Activated CD4-positive, alpha-beta T cell treated with anti-CD3 and anti-CD28 coated beads, Interleukin-2, amount 50 U/mL, for 24 hours (primary cell): ENCODE results near the gene ENAH.

Experiments
- DNase-seq, 2 donors: peaks; one replicate each; pipeline ENCODE4 v3.0.0-alpha.2; 2020; ENCODE audit warnings: low read depth in 1 of 2, low spot score in 1 of 2

The ENAH gene

DNA sequence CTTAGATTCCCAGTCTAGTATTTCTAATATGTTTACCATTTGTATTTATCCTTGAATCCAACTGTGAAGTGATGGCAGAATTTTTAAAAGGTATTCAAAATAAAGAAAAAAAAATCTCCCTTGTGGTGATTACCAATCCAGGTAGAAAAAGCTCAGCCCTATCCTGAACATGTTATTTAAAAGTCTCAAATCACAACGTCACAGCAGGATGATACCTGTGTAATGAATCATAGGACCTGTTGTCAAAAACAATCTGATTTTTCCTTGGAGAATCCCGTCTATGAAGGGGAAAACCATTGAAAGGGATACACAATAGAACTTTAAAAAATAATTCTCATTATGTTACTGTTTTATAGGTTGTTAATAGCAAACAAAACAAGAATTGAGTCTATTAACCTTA, 148.1 kb downstream of the ENAH start:
- no peak for DNase-seq

DNA sequence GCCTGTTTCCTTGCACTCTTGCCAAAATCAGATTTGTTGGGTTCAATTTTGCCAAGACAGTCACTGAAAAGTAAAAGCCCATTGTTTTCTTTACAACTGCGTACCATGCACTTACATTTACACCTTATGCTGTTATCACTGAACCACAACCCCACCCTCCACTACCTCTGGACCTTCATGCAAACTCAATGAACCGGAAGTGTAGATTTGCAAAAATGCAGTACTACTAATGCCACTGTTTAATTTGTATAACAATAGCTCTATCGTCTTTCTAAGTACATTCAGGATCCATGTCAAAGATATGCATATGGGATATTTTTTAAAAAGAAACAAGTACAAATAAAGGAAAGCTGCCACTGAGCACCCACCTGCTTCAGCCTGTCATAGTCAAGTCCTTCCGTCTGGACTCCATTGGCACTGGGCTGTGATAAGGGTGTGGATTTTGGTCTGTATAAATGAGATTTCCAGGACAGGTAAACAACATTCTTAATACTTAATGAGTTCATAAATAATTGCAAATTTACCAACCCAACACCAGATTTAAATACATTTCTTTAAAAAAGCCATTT, 152.2 kb downstream of the ENAH start:
- DNase-seq: no peak

DNA sequence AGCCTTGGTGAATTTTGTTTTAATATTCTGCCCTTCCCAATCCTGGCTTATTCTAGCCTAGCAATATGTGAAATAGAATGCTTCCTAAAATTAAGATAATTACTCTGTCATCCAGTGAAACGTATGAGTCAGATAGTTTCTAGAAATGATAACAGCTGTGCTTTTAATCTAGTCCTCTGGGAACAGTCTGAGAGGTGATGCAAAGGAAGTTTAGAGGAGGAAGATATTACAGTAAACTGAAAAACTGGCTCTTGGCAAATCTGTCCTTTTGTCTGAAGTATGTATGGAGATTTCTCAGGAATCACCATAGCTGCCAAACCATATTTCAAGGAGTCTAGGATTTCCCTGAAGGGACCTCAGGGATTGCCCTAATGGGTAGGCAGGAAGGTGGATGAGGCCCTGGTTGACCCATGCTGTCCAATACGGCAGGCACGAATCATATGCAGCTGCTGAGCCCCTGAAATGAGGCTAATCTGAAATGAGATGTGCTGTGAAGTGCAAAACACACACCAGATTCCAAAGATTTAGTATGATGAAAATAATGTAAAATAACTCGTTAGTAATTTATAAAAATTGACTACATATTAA, 154.3 kb downstream of the ENAH start:
- no peak for DNase-seq

DNA sequence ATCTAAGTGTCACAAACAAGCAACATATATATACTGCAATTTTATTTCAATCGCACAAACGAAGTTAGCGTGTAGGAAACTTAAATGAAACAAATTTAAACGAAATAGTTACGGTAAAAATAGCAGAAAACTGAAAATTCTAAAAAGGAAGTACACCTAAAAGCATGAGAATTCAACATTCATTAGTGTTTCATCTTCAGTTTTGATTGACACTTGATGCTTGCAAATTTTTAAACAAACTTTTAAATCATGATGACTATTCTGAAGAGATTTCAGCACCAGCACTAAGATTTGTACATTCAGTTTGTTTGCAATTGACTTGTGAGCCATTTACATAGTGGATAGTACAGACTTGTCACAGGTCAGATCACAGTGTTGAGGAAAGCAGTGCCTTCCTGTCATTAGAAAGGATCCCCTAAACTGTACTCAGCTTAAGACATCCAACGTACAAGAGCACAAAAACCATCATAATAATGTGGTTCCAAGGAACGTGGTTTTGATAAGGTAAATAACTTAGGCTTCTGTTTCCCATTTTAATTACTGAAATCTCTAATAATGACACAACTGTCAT, 158.0 kb downstream of the ENAH start:
- no peak for DNase-seq

DNA sequence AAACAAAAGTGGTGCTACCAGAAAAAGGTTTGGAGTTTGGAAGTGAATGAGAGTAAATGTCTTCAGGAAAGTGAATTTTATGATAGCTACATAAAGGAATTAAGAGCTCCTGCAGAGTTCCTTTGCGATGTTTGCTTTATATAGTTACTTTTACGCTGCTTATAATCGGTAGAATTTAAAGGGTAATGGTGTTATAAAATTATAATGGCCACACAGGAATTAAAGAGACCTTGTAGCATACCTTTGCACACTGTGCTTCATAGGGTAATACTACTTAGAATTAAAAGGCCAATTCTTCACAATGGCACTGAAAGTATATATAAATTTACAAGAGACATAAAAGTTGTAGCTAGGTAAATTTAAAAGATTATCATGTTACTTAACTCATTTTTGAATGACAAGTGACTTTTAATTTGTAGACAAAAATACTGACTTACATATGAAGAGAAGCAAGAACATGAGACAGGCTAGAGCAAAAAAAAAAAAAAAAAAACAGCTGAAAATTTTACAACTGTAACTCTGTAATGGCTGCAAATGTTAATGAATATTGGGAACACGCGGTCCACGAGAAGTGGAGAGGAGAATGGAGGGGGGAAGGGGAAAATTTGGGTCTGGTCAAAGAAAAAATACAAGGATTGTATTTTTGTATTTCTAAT, 159.2 kb downstream of the ENAH start:
- DNase-seq: no peak

DNA sequence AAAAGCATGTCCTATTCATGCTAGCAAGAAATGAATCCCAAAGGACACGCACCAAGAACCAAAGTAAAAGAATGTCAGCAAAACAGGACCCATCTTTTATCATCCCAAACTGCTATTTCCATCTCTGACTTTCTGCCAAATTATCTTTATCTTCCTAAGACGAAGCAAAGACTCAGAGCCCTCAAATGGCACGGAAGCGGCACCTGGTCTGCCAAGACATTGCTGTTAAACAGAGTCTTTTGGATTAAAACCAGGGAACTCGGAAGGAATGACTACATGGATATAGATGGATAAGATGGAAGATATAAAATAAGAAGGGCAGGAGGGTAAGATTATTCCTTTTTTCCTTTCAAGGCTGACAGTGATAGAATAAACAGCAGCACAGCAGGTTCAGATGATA, 164.2 kb downstream of the ENAH start:
- no peak for DNase-seq

DNA sequence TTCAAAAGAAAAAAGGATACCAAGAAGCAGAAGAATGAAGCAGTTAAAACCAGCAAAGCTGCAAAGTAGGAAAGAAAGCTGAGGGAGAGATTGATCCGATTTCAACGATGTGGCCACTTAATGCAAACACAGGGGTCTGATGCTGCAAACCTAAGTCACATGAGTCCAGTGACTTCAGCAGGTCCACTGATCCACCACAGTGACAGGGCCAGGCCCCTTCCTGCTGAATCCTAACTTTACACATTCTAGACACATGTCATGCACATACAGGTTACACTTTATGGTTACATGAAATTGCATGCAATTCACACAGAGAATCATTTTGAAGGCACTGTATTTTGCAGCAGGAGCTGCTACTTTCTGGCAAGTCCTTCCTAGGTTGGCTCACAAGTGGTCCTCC, 166.1 kb downstream of the ENAH start:
- DNase-seq: no peak

DNA sequence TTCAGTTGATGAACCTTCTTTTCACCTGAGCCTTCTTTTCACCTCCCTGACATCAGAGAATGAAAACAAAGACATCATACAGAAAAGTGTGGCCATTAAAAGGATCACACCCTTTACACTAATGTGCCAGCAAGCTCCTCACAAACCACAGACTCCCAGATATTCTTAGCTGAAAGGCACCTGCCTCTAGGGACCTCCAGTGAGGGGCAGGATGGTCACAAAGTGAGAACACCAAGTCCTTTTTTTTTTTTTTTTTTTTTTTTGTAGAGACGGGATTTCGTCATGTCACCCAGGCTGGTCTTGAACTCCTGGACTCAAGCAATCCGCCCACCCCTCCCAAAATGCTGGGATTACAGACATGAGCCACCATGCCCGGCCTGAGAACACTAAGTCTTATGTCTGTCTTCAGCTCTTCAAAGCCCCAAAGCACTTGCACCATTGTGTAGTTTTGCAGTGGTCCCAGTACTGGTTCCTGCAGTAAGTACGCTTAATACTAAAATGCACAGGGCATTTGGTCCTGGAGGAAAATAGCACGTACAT, 166.9 kb downstream of the ENAH start:
- DNase-seq: no peak

DNA sequence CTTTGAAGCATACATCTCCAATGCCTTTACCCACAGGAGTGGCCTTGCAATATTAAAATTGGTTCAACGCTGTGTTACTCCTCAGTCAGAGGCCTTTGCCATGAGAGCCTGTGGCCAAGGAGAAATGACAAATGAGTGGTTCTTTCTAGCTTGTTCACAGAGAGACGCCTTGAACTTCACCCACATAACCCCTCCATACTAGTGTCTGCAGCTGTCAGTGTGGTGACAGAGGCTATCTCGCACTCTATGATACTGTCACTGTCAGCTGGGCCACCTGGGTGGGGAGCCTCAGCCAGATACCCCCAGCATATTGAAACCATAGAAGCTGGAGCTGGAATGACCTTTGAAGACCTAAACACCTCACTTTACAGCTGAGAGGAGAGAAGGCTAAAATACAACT, 167.7 kb downstream of the ENAH start:
- DNase-seq: no peak

DNA sequence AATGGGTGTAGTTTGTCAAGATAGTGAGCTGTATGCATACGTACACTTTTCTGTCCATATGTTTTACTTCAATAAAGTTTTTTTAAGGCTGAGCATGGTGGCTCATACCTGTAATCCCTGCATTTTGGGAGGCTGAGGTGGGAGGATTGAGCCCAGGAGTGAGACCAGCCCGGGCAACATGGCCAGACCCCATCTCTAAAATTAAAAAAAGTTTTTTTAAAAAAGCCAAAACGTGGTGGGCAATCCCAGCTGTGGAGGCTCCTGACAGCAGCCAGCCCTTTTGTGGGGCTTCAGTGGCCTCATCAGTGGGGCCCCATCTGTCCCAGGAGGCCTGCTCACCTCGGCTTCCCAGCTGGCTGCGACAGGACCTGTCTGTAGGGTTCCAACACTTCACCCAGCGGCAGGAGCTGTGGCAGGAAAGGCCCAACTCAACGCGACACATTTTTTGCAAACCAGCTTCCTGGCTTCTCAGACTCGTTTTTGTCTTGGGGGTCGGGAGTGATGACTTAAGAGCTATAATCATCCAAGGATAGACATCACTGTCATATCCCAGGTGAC, 168.2 kb downstream of the ENAH start:
- DNase-seq: no peak

DNA sequence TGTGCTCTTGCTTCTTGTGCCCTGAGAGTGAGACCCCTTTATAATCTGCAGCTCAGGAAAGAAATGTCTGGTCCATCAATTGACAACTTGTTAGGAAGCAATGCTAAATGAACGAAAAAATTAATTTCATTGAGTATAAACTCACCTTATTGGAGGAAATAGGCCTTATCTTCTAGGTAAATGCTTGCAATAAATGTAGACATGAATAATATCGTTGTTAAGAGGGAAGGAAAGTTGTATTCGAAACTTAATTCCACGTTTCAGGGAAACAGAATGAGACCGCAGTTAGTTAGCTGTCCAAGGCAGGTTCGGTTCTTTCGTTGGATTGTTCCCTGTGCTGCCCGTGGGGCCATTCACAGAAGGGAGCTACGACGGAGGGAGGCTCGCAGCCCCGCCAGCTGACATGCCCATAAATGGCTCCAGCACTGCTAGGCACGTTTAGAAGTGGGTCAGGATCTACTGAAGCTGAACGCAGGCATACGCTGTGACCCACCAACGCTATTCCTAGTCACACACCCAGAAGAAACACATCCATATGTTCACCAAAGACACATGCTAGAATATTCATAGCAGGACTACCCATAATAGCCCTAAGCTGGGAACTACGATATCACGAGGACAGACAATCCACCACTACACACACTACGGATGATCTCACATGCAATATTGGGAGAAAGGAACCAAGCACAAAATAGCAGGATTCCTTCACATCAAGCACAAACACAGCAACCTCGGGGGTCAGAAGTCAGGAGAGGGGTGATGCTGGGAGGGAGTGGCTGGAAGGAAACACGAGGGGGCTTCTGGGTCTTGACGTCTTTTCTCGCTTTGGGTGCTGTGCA, 168.9 kb downstream of the ENAH start:
- no peak for DNase-seq

DNA sequence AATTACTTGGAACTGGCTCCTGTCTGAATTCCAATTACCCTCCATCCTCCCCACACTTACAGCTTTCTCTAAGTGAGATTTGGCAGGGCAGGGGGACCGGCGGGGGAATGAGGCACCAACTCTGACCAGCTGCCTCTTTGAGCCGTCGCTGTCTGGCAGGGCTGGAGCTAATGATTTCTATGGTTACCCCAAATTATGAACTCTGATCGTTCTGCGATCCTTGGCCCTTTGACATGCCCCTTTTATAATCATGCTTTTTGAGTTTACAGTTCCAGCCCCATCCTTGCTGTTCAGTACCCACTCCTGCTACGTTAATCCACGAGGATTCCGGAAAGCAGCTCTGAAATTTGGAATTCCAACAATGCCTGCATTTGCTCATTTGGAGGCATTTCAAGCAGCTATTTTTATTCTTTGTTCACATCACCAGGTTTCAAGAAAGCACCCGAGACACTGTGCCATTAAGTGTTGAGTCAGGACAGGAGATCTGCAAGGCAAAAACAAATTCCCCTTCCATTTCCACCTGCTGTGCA, 170.4 kb downstream of the ENAH start:
- no peak for DNase-seq

DNA sequence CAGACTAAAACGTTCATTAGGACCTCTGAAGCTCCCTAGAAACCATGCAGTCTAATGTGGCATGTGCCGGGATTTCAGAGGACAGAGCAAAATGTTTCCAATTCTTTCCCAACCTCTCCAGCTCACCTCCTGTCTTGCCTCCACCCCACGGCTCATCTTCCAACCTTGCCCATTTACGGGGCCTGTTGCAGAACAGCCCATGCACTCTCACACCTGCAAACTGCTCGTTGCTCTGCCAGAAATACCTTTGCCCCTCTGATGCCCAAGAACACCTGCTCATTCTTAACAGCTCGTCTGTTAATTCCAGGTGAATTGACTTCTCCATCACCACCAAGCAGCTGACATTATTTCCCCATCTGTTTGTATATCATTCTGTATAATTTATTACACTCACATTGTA, 171.2 kb downstream of the ENAH start:
- DNase-seq: no peak

DNA sequence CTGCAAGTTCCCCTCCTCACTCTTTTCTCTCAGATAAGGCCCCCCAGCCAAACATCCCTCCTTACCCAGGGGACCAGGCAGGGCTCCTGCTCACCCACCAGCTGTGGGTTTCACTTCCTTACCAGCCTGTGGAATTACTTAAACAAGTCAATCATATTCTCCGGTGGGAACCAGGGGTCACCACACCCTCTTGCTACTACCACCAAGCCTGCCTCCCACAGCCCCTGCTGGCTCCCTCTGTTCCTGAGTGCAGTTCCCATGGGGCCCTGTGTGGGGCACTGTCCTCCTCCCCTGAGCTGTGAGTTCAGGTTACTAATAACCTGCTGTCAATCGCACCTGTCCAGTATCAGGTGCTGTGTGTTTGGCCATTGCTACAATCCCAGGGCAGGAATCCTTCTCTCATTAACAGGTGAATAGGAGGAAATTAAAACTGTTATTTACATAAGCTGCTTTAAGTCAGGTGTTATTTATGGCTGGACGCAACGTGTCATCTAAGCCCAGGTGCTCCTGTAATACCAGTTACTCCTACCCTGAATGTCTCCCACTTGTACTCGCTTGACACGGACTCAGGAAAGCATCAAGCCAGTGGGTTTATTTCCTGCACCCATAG, 172.0 kb downstream of the ENAH start:
- DNase-seq: no peak

DNA sequence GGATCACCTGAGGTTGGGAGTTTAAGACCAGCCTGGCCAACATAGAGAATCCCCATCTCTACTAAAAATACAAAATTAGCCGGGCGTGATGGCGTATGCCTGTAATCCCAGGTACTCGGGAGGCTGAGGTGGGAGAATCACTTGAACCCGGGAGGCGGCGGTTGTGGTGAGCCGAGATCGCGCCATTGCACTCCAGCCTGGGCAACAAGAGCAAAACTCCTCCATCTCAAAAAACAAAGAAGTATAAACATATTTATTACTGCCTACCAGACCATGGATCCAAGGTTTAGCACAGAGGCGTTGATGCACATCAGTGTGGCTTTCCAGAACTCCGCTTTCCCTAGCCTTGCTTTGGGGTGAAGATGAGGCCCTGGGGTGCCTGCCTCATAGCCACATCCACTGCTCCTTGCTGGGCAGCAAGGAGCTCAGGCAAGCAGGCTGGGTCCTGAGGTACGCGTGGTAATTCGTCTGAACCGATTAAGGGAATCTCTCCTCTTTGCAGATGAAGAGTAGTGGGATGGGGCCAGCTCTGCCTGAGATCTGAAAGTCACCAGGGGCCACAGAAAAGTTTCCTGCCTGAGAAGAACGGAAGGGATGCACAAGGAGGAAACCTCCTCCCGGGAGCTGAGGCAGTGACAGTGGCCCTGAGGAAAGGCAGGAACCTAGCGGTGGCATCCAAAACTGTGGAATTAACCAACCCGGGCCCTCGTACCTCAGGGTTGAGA, 172.8 kb downstream of the ENAH start:
- no peak for DNase-seq

DNA sequence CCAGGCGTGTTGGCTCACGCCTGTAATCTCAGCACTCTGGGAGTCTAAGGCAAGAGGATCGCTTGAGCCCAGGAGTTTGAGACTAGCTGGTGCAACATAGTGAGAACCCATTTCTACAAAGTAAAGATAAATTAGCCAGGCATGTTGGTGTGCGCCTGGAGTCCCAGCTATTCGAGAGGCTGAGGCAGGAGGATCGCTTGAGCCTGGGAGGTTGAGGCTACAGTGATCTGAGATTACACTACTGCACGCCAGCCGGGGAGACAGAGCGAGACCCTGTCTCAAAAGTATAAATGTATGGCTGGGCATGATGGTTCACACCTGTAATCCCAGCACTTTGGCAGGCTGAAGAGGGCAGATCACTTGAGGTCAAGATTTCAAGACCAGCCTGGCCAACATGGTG, 173.6 kb downstream of the ENAH start:
- no peak for DNase-seq

DNA sequence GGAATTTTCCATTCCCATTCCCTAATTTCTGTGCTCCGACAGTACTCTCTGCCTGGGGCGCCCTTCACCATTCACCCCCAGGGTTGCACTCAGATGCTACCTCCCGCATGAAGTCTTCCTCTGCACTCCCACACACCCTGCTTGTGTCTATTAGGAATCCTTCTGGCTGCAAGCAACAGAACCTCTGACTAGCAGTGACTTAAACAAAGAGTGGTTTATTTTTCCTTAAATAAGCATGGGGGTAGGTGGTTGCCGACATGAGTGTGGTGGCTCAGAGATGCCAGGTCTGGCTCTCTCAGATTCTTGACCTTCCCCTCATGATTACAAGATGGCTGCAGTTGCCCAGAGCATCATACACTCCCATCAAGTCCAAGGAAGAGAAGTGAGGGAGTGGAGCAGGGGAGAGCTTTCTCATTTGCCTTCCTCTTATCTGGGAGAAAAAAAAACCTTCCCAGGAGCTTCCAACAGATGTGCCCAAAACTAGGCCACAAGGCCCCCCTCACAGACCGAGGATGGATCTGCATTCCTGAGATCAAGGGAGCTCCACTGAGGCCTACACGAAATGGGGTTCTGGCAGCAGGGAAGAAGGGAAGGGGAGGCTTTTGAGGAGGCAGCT, 175.5 kb downstream of the ENAH start:
- DNase-seq: no peak

DNA sequence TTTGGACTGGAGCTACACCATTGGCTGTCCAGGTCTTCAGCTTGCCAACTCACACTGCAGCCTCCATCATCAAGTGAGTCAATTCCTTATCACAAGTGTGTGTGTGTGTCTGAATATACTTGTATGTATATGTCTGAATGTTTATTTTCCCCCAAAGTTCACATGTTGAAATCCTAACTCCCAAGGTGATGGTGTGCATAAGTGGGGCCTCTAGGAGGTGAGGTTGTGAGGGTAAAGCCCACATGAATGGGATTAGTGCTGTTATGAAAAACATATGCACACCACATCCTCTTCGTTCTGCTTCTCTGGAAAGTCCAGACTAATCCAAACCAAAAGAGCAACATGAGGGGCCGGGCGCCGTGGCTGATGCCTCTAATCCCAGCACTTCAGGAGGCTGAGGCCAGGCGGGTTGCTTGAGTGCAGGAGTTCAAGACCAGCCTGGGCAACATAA, 176.4 kb downstream of the ENAH start:
- no peak for DNase-seq

DNA sequence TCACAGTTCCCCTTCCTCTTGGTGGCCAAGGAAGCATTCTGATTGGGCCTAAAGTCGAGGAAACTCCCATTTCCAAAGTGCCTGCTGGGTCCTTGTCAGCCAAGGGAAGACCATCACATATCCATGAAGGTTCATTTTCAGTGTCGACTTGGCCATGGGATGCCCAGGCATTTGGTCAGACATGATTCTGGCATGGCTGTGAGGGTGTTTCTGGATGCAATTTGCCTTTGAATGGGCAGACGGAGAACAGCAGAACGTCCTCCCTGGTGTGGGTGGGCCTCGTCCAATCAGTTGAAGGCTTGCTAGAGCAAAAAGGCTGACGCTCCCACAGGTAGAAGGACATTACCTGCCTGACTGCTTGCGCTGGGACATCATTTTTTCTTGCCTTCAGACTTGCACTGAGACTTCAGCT, 176.8 kb downstream of the ENAH start:
- no peak for DNase-seq
